Loucy (cell line): ENCODE data around the gene NKAIN2.

Experiments used
- H2AFZ ChIP-seq: fragments of 200-600 bp; sonication (generic); 2 replicates; pipeline ENCODE4 v1.6.0; 2016; ENCODE audit warnings: antibody characterized with exemption, mild to moderate bottlenecking, low read length, moderate library complexity
- H3F3A ChIP-seq: fragments of 200-600 bp; 2 replicates; pipeline ENCODE4 v1.6.0; 2016; ENCODE audit warnings: antibody characterized with exemption, low read depth, mild to moderate bottlenecking
- H3K27me3 ChIP-seq: fragments of 200-600 bp; sonication (generic); 2 replicates; pipeline ENCODE4 v1.6.1; 2014; ENCODE audit warnings: low read length, mild to moderate bottlenecking; ENCODE audit not compliant: insufficient read depth, poor library complexity, severe bottlenecking
- H3K36me3 ChIP-seq: fragments of 200-600 bp; sonication (generic); 2 replicates; pipeline ENCODE4 v1.6.1; 2016; ENCODE audit warnings: low read length; ENCODE audit not compliant: insufficient read depth
- H3K4me1 ChIP-seq: fragments of 200-600 bp; sonication (generic); 2 replicates; pipeline ENCODE4 v1.5.1; 2014; ENCODE audit warnings: low read length, mild to moderate bottlenecking; ENCODE audit not compliant: insufficient read depth, poor library complexity, severe bottlenecking
- H3K4me2 ChIP-seq: fragments of 200-600 bp; sonication (generic); 2 replicates; pipeline ENCODE4 v1.6.0; 2014; ENCODE audit warnings: antibody characterized with exemption, low read length, low read depth, mild to moderate bottlenecking; ENCODE audit not compliant: poor library complexity, severe bottlenecking
- H3K4me3 ChIP-seq: fragments of 200-600 bp; sonication (generic); 2 replicates; pipeline ENCODE4 v1.5.1; 2014; ENCODE audit warnings: low read length, mild to moderate bottlenecking, mixed read lengths; ENCODE audit not compliant: poor library complexity, severe bottlenecking
- H3K79me2 ChIP-seq: fragments of 200-600 bp; sonication (generic); 2 replicates; pipeline ENCODE4 v1.6.1; 2014; ENCODE audit warnings: low read length; ENCODE audit not compliant: insufficient read depth
- H3K9ac ChIP-seq: fragments of 200-600 bp; sonication (generic); 2 replicates; pipeline ENCODE4 v1.6.0; 2014; ENCODE audit warnings: mild to moderate bottlenecking, low read depth, low read length, moderate library complexity; ENCODE audit not compliant: poor library complexity, severe bottlenecking
- H3K9me2 ChIP-seq: fragments of 200-600 bp; sonication (generic); replicated peaks from 2 replicates; pipeline ENCODE4 v1.6.1; 2016; ENCODE audit warnings: low read depth, low read length, mixed read lengths
- H3K9me3 ChIP-seq: fragments of 200-600 bp; sonication (generic); 2 replicates; pipeline ENCODE4 v1.6.1; 2014; ENCODE audit warnings: mild to moderate bottlenecking, antibody characterized with exemption, low read length, low read depth; ENCODE audit not compliant: insufficient read depth
- H4K20me1 ChIP-seq: fragments of 200-600 bp; sonication (generic); 2 replicates; pipeline ENCODE4 v1.6.0; 2014; ENCODE audit warnings: antibody characterized with exemption, low read length, mild to moderate bottlenecking; ENCODE audit not compliant: insufficient read depth, poor library complexity, severe bottlenecking
- CTCF ChIP-seq: fragments of 200-600 bp; sonication (generic); conservative IDR thresholded peaks from 2 replicates; pipeline ENCODE4 v1.5.1; 2014; ENCODE audit warnings: mild to moderate bottlenecking, antibody characterized with exemption, low read length
- EZH2phosphoT487 ChIP-seq: fragments of 200-600 bp; IDR thresholded peaks from 2 replicates; pipeline ENCODE4 v1.6.1; 2018; ENCODE audit warnings: antibody characterized with exemption, mild to moderate bottlenecking, moderate library complexity, borderline replicate concordance

NKAIN2 gene

DNA sequence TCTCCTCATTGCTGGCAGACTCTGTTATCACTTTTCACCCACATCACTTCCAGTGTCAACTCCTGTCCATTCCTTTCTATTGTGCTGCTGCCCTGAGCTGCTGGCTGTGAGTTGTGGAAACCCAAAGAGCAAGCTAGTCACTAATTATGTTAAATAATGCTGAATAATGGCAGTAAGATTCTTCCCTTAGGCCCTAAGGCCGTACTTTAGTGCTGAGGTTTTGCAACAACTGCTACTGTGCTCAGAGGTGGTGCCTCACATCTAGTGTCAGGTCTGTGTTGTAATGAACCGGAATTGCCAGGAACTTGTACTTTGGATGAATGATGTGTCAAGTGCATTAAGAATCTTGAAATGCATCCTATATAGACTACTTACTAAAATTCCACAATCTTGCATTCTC lies 786.3 kb downstream of the NKAIN2 start:
- no peaks in the 10 kb centered on the region for H4K20me1 ChIP-seq
- no peaks in the 10 kb centered on the region for H3K9me2 ChIP-seq
- no peak overlapping the region for H3K9ac ChIP-seq
- no peaks in the 10 kb centered on the region for H3K79me2 ChIP-seq
- H3K27me3 ChIP-seq = no peaks in the 10 kb centered on the region
- H3K4me1 ChIP-seq = no peaks in the 10 kb centered on the region
- no peak overlapping the region for H3K4me2 ChIP-seq
- H3K36me3 ChIP-seq = no peaks in the 10 kb centered on the region
- TF ChIP-seq CTCF = no peak
- TF ChIP-seq EZH2phosphoT487 = no peak
- H3K9me3 ChIP-seq = no peaks in the 10 kb centered on the region
- H3F3A ChIP-seq = no peaks in the 10 kb centered on the region
- no peak overlapping the region for H2AFZ ChIP-seq
- H3K4me3 ChIP-seq = no peak overlapping the region

GRCh38 chr6:124599656-124600055 lies 796.0 kb downstream of the NKAIN2 start:
- Histone ChIP-seq H3K4me1 (no peaks in the 10 kb centered on the region), H3K36me3 (no peaks in the 10 kb centered on the region), H3K9ac (no peak overlapping the region), H3K9me3 (no peaks in the 10 kb centered on the region), H3K4me3 (no peak overlapping the region), H3K27me3 (no peaks in the 10 kb centered on the region), H2AFZ (no peak overlapping the region), H4K20me1 (no peaks in the 10 kb centered on the region), H3K79me2 (no peaks in the 10 kb centered on the region), H3K9me2 (no peaks in the 10 kb centered on the region), H3K4me2 (no peak overlapping the region), H3F3A (no peaks in the 10 kb centered on the region)
- TF ChIP-seq EZH2phosphoT487 (no peak), CTCF (no peak)

- Histone ChIP-seq H3K9me2 (no peaks in the 10 kb centered on the region), H4K20me1 (no peaks in the 10 kb centered on the region), H3K4me1 (no peaks in the 10 kb centered on the region), H3K27me3 (no peaks in the 10 kb centered on the region), H3K4me3 (no peak overlapping the region), H3K4me2 (no peak overlapping the region), H2AFZ (no peak overlapping the region), H3K9ac (no peak overlapping the region), H3K9me3 (no peaks in the 10 kb centered on the region), H3F3A (no peaks in the 10 kb centered on the region), H3K36me3 (no peaks in the 10 kb centered on the region), H3K79me2 (no peaks in the 10 kb centered on the region)
- no peak for TF ChIP-seq CTCF
Measured at GRCh38 chr6:124604719-124605118, 801.1 kb downstream of the NKAIN2 start.
